Stimulated activated naive CD4-positive, alpha-beta T cell (primary cell): ENCODE results near the gene MBOAT7.

ENCODE experiments used
- DNase-seq, 6 experiments: peaks; one replicate each; lab custom pipeline; 2025; lab: John Stamatoyannopoulos, UW

The MBOAT7 gene

GRCh38 chr19:54162884-54163283, 26.5 kb downstream of the MBOAT7 start:
- no peak for DNase-seq

- DNase-seq, result peak; percentile 72 to 93 (median 84)
These were observed 27.1 kb downstream of the MBOAT7 start for GRCh38 chr19:54162241-54162805.

GRCh38 chr19:54160854-54161253, 28.5 kb downstream of the MBOAT7 start:
- DNase-seq, result no peak

GRCh38 chr19:54160182-54160811, 29.1 kb downstream of the MBOAT7 start:
- DNase-seq, result no peak

- peak; percentile 96 to 99 (median 99) for DNase-seq
These were observed 29.8 kb downstream of the MBOAT7 start, which contains the start of gene LENG1 for GRCh38 chr19:54159352-54160181. TSS of gene LENG1 (minus strand) at chr19:54159721. CDS start at chr19:54159695, 26 bp downstream.

GRCh38 chr19:54158812-54159351, 30.5 kb downstream of the MBOAT7 start:
- peak in 2 of 6 experiments; percentile 19 to 24 for DNase-seq

GRCh38 chr19:54156953-54157352, 32.4 kb downstream of the MBOAT7 start:
- no peak for DNase-seq

- no peak for DNase-seq
These were observed 32.9 kb downstream of the MBOAT7 start for GRCh38 chr19:54156490-54156889.

GRCh38 chr19:54155694-54156093, 33.7 kb downstream of the MBOAT7 start:
- no peak for DNase-seq

- DNase-seq, result peak; percentile 13 to 74 (median 44)
These were observed 34.6 kb downstream of the MBOAT7 start for GRCh38 chr19:54154603-54155345.

GRCh38 chr19:54153731-54154326, 35.6 kb downstream of the MBOAT7 start:
- no peak for DNase-seq

GRCh38 chr19:54152878-54153524, 36.4 kb downstream of the MBOAT7 start:
- no peak for DNase-seq

GRCh38 chr19:54152267-54152666, 37.1 kb downstream of the MBOAT7 start:
- no peak for DNase-seq

GRCh38 chr19:54151362-54152035, 37.9 kb downstream of the MBOAT7 start:
- DNase-seq, result no peak

GRCh38 chr19:54149021-54149812, 40.2 kb downstream of the MBOAT7 start:
- no peak for DNase-seq

GRCh38 chr19:54148158-54148557, 41.2 kb downstream of the MBOAT7 start:
- DNase-seq, result no peak

- no peak for DNase-seq
These were observed 41.7 kb downstream of the MBOAT7 start for GRCh38 chr19:54147676-54148075.

- DNase-seq, result no peak
These were observed 43.7 kb downstream of the MBOAT7 start for GRCh38 chr19:54145541-54146158.

- DNase-seq, result no peak
These were observed 47.1 kb downstream of the MBOAT7 start for GRCh38 chr19:54142166-54142780.
